ENCODE results near the gene TERB1.

The TERB1 gene

DNA sequence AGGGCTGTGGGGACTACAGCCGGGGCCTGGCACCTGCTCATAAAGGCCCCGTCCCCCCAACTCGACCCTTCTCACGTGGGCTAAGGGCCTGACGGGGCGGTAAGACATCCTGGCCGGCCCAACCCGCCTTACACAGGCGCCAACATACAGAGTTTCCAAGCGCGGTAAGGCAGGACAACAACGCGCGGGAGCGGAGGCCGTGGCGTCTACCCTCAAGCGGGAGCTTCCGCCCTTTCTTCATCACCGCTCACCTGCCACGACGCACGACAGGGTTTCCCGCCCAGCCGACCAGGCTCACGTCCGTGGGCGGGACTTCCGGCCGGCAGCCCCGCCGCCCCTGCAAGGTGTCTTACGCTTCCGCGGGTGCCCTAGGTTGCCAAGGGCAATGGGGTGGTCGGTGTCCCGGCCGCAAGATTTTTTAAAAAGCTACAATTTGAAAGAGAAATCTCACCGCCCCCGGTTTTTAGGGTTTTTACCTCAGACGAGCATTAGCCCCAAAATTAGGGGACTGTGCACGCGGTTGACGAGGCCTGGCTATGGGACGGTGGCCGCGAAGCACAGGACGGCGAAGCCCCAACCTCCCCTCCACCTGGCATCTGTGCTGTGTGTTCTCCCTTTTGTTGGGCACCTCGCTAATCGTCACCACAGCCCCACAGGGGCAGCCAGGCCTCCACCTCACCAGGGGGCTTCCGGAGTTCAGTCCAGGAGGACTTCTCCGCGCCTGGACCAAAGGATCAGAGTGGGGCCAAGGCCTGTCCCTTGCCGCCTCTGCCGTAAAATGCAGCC, at the start of gene TERB1:
Gene TERB1 (minus strand): TSS at position 265 of the 786 bp plus-strand sequence. CDS start 4,786 bp downstream, outside the sequence.
- DNase-seq (ENCODE audit: low read depth in 3 of 3, low spot score in 1 of 3), result no peak

DNA sequence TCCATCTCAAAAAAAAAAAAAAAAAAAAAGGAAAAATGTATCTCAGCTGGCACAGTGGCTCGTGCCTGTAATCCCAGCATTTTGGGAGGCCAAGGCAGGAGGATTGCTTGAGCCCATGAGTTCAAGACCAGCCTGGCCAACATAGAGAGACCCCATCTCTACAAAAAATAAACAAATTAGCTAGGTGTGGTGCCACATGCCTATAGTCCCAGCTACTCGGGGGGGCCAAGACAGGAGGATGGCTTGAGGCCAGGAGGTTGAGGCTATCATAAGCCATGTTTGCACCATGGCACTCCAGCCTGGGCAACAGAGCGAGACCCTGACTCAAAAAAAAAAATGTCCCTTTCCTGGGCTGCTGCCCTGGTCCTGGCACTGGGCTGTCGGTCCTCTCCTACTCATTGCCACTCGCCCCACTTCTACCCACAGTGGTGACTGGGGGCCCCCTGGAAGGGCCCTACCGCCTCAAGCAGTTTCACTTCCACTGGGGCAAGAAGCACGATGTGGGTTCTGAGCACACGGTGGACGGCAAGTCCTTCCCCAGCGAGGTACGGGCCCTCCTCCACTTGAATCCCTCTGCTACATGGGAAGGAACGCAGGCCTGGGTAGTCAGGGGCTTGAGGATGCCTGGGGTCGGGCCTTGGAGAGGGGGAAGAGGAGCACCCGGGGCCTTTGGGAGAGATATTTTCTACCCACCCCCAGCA, 48.9 kb upstream of the TERB1 start:
- DNase-seq (ENCODE audit: low read depth in 3 of 3, low spot score in 1 of 3), result no peak

GRCh38 chr16:66849549-66849948, 48.2 kb upstream of the TERB1 start:
- no peak for DNase-seq (ENCODE audit: low read depth in 3 of 3, low spot score in 1 of 3)

- DNase-seq (ENCODE audit: low read depth in 3 of 3, low spot score in 1 of 3), result no peak
Observed at GRCh38 chr16:66849021-66849420, 47.6 kb upstream of the TERB1 start.

- no peak for DNase-seq (ENCODE audit: low read depth in 3 of 3, low spot score in 1 of 3)
Observed at GRCh38 chr16:66848172-66848571, 46.8 kb upstream of the TERB1 start.

DNA sequence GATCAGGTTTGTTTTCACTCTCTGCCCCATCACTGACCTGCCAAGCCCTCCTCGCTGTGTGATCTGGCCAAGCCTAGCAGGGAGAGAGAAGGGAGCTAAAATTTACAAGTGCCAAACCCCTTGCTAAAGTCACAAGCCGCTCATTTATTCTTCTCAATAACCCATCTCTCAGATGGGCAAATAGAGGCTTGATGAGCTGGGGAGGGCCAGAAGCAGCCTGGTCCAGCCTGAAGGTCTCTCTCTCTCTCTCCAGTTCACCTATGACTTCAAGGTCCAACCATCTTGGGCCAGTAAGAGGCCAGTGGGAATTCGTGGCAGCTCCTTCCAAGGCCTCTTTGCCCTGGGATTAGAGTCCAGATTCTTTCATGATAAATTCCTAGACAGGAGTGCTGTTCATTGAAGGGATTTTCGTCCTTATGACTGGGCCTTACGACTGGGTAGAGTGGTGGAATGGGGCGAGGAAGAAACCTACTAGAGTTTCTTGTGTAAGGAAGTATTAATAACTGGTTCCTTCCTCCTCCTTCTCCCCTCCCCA, 46.2 kb upstream of the TERB1 start:
- no peak for DNase-seq (ENCODE audit: low read depth in 3 of 3, low spot score in 1 of 3)

DNA sequence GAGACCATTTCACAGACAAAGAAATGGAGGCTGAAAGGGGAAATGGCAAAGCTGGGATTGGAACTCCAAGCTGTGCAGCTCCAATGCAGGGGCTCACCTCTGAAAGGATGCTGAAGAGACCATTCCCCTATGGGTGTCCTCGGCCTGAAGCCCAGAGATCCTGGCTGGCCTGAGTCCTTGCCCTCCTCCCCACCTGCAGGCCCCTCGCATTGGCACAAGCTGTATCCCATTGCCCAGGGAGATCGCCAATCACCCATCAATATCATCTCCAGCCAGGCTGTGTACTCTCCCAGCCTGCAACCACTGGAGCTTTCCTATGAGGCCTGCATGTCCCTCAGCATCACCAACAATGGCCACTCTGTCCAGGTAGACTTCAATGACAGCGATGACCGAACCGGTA, 45.4 kb upstream of the TERB1 start:
- no peak for DNase-seq (ENCODE audit: low read depth in 3 of 3, low spot score in 1 of 3)

GRCh38 chr16:66846266-66846665, 44.9 kb upstream of the TERB1 start:
- no peak for DNase-seq (ENCODE audit: low read depth in 3 of 3, low spot score in 1 of 3)

DNA sequence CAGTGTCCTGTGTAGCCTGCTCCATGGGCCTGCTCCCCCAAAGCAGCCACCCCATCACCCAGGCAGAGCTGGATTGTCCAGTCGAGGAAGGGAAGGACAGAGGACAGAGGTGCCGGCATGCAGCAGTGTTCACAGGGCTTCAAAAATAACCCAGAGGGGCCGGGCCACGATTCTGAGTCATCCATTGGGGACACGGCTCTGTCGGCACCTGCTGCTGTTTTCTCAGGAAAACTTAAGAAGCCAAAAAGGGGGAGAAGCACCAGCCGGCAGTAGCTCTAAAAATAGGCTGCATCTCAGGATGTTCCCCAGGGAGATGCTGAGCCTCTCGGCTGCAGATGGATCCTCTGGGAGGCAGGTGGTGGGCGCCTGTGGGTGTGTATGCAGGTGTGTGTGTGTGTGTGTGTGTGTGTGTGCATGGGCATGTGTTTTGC, 44.4 kb upstream of the TERB1 start:
- no peak for DNase-seq (ENCODE audit: low read depth in 3 of 3, low spot score in 1 of 3)

DNA sequence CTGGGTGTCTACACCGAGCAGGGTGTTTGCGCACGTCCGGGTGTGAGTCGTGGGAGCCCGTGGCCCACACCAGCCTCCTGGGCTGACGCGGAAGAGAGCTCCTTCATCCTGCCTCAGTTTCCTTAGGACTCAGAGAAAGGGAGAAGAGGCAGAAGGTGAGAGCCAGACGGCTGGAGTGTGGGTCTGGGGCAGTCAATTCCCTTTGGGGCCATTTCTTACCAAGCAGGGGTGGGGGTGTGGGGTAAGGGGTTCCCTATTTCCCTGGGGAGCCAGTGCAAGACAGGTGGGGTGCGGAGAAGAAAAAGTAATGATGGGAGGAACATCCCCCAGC, 43.7 kb upstream of the TERB1 start:
- DNase-seq (ENCODE audit: low read depth in 3 of 3, low spot score in 1 of 3), result no peak

- DNase-seq (ENCODE audit: low read depth in 3 of 3, low spot score in 1 of 3), result no peak
Observed at GRCh38 chr16:66844342-66845079, 43.1 kb upstream of the TERB1 start, which contains the start of gene CA7. Gene CA7, plus strand, starts transcription at chr16:66844414. Its CDS starts 74 bp downstream, at chr16:66844488.

- DNase-seq (ENCODE audit: low read depth in 3 of 3, low spot score in 1 of 3), result no peak
Observed at GRCh38 chr16:66844009-66844341, 42.6 kb upstream of the TERB1 start.

DNA sequence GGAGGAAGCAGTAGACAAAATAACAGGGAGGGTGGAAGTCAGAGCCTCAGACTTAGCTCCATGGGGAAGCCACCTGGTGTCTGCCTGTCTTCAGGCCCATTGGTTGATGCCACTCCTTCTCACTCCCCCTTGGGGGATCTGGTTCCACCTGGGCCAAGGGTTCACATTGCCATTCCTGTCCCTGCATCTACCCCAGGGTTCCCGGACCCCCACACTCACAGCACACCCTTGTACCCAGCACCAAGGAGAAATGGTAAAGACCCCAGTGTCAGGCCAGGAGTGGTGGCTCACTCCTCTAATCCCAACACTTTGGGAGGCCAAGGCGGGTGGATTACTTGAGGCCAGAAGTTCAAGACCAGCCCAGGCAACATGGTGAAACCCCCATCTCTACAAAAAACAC, 41.8 kb upstream of the TERB1 start:
- no peak for DNase-seq (ENCODE audit: low read depth in 3 of 3, low spot score in 1 of 3)

DNA sequence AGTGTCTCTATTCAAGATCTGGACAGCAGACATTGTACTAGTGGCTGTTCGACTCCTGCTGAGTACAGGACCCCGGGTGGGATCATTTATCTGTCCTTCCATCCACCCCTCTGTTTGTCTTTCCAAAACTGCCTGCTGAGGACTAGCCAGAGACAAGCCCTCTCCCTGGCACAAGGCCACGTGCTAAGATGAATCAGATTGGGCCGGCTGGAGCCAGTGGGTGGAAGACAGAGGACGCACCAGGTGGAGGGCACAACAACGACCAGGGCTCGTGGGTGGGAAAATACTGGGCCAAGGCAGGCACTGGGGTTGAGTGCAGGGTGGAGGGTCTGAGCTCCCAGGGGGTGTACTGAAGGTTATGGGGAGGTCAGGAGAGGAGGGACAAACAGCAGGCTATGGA, 41.4 kb upstream of the TERB1 start:
- no peak for DNase-seq (ENCODE audit: low read depth in 3 of 3, low spot score in 1 of 3)

GRCh38 chr16:66841366-66841765, 40.0 kb upstream of the TERB1 start:
- no peak for DNase-seq (ENCODE audit: low read depth in 3 of 3, low spot score in 1 of 3)

GRCh38 chr16:66840883-66841282, 39.5 kb upstream of the TERB1 start:
- no peak for DNase-seq (ENCODE audit: low read depth in 3 of 3, low spot score in 1 of 3)

- no peak for DNase-seq (ENCODE audit: low read depth in 3 of 3, low spot score in 1 of 3)
Observed at GRCh38 chr16:66834746-66835145, 33.4 kb upstream of the TERB1 start.

DNA sequence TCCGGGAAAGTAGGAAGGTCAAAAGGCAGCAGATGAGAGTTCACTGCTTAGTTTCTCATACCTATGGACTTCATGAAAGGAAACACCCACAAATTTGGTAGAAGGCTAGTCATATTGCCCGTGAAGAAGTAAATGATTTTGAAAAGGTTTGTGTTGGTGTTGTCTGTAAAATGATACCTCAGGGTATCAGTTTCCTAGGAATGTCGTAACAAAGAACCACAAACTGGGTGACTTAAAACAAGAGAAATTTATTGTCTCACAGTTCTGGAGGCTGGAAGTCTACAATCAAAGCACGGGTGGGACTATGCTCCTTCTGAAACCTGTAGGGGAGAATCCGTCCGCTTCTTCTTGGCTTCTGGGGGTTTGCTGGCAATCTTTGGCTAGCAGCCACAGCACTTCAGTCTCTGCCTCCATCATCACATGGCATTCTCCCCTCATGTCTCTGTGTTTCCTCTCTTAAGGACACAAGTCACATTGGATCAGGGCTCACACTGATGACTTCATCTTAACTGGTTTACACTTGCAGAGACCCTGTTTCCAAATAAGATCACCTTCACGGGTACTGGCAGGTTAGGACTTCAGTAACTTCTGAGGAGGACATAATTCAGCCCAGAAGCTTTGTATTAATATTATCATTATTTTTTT, 31.4 kb upstream of the TERB1 start:
- no peak for DNase-seq (ENCODE audit: low read depth in 3 of 3, low spot score in 1 of 3)

DNA sequence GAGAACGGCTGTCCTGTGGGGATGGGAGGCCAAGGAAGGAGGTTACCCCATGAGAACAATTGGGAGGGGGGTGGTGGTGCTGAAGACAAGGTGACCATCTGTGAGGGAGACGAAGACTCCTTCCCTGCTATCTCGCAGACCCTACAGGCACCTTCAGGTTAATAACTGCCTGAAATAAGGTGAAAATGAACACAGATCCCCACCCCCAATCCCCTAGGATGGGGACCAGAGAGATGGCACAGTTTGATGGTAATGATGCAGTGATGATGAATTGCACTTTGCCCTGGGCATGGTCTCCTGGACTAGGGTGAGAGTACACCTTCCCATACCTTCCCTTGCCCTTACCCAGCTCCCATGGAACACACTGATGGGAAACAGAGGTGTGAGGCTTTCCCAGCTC, 30.8 kb upstream of the TERB1 start:
- DNase-seq (ENCODE audit: low read depth in 3 of 3, low spot score in 1 of 3), result no peak

DNA sequence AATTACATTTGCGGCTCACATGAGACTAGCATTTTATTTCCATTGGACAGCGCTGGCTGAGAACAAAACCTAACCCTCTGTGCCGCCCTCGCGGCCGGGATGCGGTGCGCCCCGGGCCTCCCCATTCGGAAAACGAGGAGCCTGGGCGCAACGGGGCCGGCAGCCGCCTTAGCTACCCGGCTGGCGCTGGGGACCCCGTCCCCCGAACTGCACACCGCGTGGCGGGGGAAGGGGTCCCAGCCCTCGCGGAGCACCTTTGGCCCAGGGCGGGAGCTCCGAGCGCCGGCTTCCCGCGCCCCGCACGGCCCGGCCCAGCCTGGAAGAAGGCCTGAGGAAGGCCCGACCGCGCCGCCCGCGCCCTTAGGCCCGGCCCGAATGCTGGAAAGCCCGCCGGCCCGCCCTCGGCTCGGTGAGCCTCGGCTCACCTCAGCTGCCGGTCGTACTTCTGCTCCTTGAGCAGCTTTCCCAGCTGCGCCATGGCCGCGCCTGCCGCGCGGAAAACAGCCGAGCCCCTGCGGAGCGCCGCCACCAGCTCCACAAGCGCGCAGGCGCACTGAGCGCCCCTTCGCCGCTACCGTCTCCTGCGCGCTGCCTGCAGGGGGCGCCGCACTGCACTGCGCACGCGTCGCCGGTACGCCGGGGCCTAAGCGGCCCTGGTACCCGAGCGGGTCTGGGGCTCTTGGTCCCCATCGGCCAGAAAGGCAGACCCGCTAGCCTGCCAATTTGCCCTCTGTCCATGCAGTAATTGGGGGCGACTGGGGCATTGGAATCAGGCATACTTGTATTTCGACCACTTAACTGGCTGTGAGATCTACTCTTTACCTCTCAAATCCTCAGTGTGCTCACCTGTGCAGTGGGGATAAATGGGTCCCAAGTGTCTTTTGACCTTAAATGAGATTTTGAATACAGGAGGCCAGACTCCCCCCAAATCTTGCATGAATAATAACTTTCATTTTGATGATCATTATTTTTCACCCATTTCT, 29.3 kb upstream of the TERB1 start, which contains the start of gene NAE1:
Gene NAE1 (minus strand): TSS at position 555 of the 983 bp plus-strand sequence. CDS start 77 bp downstream, at position 478.
- DNase-seq (ENCODE audit: low read depth in 3 of 3, low spot score in 1 of 3), result peak; percentile 72 to 87 (median 85)
